Subcutaneous adipose tissue (tissue), 4 donors: ENCODE measurements around the gene SLC38A9. TPM values are rescaled to one million over a fixed set of nuclear protein-coding genes. Genes with fewer than 3 reads are reported as not detected.

Source experiments
- CTCF ChIP-seq: fragments of 450-650 bp; IDR thresholded peaks from one replicate; pipeline ENCODE4 v1.5.1; 2016; ENCODE audit warnings: low read depth, mild to moderate bottlenecking, control low read depth, antibody characterized with exemption, moderate library complexity
- total RNA-seq, 4 donors: library from RNA; depleted of rRNA; stranded (reverse); fragments of >200 nt; gene quantifications; one replicate each; pipeline ENCODE4 v1.1.0, GENCODE V29; 2016

Gene SLC38A9
- total RNA-seq, 4 donors from 2014 or later = 20.2 to 33.5 (median 28.8) TPM

GRCh38 chr5:55623789-55624188 is 88.3 kb downstream of the SLC38A9 start:
- TF ChIP-seq CTCF = no peak

GRCh38 chr5:55622460-55622859 is 89.7 kb downstream of the SLC38A9 start:
- TF ChIP-seq CTCF = no peak

- TF ChIP-seq CTCF = no peak
Observed at GRCh38 chr5:55621229-55621628, 90.9 kb downstream of the SLC38A9 start.

GRCh38 chr5:55620766-55621160 is 91.4 kb downstream of the SLC38A9 start:
- no peak for TF ChIP-seq CTCF

- no peak for TF ChIP-seq CTCF
Observed at GRCh38 chr5:55620009-55620765, 91.9 kb downstream of the SLC38A9 start.

GRCh38 chr5:55618318-55618717 is 93.8 kb downstream of the SLC38A9 start:
- no peak for TF ChIP-seq CTCF

- no peak for TF ChIP-seq CTCF
Observed at GRCh38 chr5:55613112-55613868, 98.8 kb downstream of the SLC38A9 start.
